Activated CD4-positive, alpha-beta T cell treated with anti-CD3 and anti-CD28 coated beads, Interleukin-2, amount 50 U/mL, for 48 hours (primary cell): ENCODE results near the gene GPC4.
"Not testable (repeated sequence)": the region's sequence is repeated elsewhere in the genome, so short reads cannot be mapped to it uniquely, and the experiment has no call there.

Source experiments
- DNase-seq, 2 experiments: peaks; one replicate each; pipeline ENCODE4 v3.0.0-alpha.2; 2020

GPC4 gene

GRCh38 chrX:133365871-133366611 is 49.2 kb downstream of the GPC4 start:
- DNase-seq: no peak

GRCh38 chrX:133364865-133365264 is 50.4 kb downstream of the GPC4 start:
- DNase-seq: no peak

GRCh38 chrX:133364196-133364595 is 51.1 kb downstream of the GPC4 start:
- DNase-seq: no peak

- DNase-seq: no peak
Measured at GRCh38 chrX:133362538-133362937, 52.8 kb downstream of the GPC4 start.

GRCh38 chrX:133359466-133359865 is 55.8 kb downstream of the GPC4 start:
- DNase-seq: no peak

- DNase-seq: no peak
Measured at GRCh38 chrX:133353233-133353632, 62.1 kb downstream of the GPC4 start.

- no peak for DNase-seq
Measured at GRCh38 chrX:133350751-133351150, 64.5 kb downstream of the GPC4 start.

- DNase-seq: no peak
Measured at GRCh38 chrX:133346026-133346425, 69.3 kb downstream of the GPC4 start.

GRCh38 chrX:133339566-133339965 is 75.7 kb downstream of the GPC4 start:
- DNase-seq: no peak

- no peak for DNase-seq
Measured at GRCh38 chrX:133337250-133337649, 78.0 kb downstream of the GPC4 start.

- DNase-seq: peak in 1 of 2 experiments; percentile 2
Measured at GRCh38 chrX:133335027-133335426, 80.3 kb downstream of the GPC4 start.

GRCh38 chrX:133333154-133333750 is 82.0 kb downstream of the GPC4 start:
- no peak for DNase-seq

GRCh38 chrX:133332737-133333136 is 82.6 kb downstream of the GPC4 start:
- no peak for DNase-seq

- DNase-seq: no peak
Measured at GRCh38 chrX:133330956-133331355, 84.3 kb downstream of the GPC4 start.

- DNase-seq: no peak
Measured at GRCh38 chrX:133325422-133325821, 89.9 kb downstream of the GPC4 start.

- no peak for DNase-seq
Measured at GRCh38 chrX:133323431-133323830, 91.9 kb downstream of the GPC4 start.

GRCh38 chrX:133322269-133322668 is 93.0 kb downstream of the GPC4 start:
- DNase-seq: not testable (repeated sequence)

- no peak for DNase-seq
Measured at GRCh38 chrX:133321451-133321850, 93.8 kb downstream of the GPC4 start.

- DNase-seq: no peak
Measured at GRCh38 chrX:133314281-133314680, 101.0 kb downstream of the GPC4 start.

- DNase-seq: no peak
Measured at GRCh38 chrX:133308499-133308897, 106.8 kb downstream of the GPC4 start.

- no peak for DNase-seq
Measured at GRCh38 chrX:133307637-133308498, 107.4 kb downstream of the GPC4 start.

GRCh38 chrX:133307094-133307493 is 108.2 kb downstream of the GPC4 start:
- no peak for DNase-seq

- no peak for DNase-seq
Measured at GRCh38 chrX:133306316-133306715, 109.0 kb downstream of the GPC4 start.

GRCh38 chrX:133305348-133305747 is 109.9 kb downstream of the GPC4 start:
- DNase-seq: no peak
